ENCODE measurements around the gene SAE1.

The SAE1 gene

DNA sequence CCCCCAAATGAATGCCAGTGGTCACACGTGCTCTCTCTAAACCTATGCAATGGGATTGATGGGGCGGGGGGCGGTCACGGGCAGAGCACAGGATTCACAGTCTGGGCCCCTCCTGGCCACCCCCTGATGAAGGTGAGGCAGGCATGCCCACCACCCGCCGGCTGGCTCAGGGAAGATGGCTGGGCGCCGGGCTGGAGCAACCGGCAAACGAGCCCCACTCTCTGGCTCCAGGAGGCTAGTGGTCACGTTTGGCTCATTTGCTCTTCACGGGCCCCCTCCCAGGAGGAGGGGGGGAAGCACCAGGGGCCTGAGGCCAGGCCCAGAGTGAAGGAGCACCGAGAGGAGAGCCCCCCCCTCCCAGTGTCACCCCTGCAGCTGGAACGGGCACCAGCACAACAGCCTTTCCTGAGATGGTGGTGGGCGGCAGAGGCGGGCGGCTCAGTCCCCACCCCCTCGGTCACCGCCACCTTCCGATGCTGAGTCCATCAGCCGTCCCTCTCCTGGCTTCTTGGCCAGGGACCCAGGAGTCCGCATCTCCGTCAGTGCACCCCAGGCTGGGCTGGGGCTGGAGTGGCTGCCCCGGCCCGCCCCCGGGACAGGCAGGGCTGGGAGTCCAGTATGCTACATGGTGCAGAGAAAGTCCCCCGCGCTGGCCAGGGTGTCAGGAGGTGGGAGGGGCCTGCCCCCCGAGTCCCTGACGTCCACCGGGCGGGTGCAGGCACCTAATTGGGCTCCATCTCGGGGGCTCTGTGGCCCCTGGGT lies 90.6 kb downstream of the SAE1 start:
- Histone ChIP-seq H3K4me1 (ENCODE audit: insufficient read depth, low read length) (peaks cover 4% of the 10 kb centered on the region), H3K9me3 (ENCODE audit: control insufficient read depth, insufficient read depth, low read length) (no peaks in the 10 kb centered on the region), H3K36me3 (ENCODE audit: insufficient read depth, low read length) (peaks cover 13% of the 10 kb centered on the region), H3K9ac (ENCODE audit: low read depth, low read length) (no peak overlapping the region)

DNA sequence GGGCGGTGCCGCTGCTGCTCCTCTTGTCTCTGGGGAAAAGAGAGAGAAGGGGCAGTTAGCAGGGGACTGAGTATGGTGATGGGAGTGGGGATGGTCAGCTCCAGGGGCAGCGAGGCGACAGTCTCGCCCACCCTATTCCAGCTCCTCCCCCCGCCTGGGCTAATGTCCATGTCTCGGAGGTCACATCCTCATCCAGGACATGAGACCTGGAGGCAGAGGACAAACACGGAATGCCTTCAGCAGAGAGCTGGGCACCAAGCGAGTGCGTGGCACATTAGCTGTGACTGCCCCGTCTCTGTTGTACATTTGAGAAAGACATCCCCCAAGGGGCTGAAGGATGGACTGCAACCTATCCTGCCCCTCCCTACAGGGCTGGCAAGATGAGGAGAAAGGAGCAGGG lies 91.3 kb downstream of the SAE1 start:
- H3K9me3 ChIP-seq (ENCODE audit: control insufficient read depth, insufficient read depth, low read length), result no peaks in the 10 kb centered on the region
- H3K9ac ChIP-seq (ENCODE audit: low read depth, low read length), result no peak overlapping the region
- peaks cover 13% of the 10 kb centered on the region for H3K36me3 ChIP-seq (ENCODE audit: insufficient read depth, low read length)
- H3K4me1 ChIP-seq (ENCODE audit: insufficient read depth, low read length), result peaks cover 4% of the 10 kb centered on the region

DNA sequence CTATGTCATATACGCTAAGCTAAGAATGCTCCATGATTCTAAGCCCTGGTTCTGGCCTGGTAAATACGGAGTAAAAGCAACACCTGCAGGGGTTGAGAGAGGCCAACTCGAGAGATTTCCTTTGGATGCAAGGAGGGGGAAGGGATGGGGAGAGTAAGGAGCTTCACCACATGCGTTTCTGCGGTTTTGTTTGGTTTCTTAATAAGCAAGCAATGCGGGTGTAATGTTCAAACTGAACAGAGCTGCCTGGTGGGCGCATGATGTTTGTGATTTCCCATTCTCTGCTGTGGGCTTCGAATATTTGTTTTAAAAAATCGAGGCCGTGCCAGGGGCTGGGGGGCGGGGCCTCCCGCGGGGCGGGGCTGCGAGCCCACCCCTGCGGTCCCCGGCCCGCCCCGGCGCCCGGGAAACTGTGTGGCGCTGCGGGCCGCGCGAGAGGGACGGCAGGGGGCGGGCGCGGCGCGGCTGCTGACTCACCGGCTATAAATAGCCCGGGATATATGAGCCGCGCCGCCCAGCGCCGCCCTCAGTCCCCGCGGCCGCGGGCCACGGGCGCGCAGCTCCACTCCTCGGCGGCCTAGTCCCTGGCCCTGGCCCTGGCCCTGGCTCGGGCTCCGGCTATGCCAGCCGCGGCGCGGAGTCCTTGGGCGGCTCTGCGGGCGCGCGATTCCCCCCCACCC lies 95.3 kb downstream of the SAE1 start:
- peaks cover 4% of the 10 kb centered on the region for H3K4me1 ChIP-seq (ENCODE audit: insufficient read depth, low read length)
- H3K9me3 ChIP-seq (ENCODE audit: control insufficient read depth, insufficient read depth, low read length), result no peaks in the 10 kb centered on the region
- H3K9ac ChIP-seq (ENCODE audit: low read depth, low read length), result peak overlapping the region; percentile 76; the same call in 1 of the 2 replicates
- H3K36me3 ChIP-seq (ENCODE audit: insufficient read depth, low read length), result peaks cover 9% of the 10 kb centered on the region

DNA sequence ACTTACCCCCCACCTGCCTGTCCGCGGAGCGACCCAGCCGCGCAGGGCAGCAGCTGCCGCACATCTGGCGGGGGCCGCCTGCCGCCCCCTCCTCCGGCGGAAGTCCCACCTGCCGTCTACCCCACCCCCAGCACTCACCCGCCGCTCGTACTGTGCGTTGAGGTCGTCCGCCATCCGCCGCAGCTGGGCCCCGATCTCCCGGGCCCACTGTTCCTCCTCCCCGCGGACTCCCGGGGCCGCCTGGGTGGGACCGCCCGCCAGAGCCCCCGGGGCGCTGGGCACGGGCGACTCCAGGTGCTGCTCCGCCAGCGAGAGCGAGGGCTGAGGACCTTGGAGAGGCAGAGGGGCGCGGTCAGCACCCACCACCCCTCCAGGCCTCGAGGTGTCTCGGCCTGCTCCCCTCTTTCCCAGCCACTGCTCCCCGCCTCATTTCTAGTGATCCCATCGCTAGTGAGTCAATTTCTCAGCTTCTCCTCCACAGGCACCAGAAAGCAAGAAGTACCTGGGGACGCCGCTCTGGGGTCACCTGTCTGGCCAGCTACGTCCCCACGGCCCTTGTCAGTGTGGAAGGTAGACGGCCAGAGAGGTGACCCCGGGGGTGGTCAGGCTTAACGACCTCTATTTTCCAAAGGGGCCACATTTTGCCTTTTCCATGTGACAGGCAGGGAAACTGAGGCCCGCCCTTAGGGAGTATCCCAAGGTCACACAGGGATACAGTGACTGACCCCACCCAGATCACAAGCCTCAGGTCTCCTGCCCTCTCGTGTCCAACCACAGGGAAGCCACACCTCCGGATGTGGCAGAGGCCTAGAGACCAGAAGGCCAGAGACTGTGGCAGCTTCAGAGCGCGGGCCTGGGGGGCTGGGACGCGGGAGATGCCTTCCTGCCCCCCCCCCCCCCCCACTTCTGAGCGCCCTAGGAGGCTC lies 96.1 kb downstream of the SAE1 start:
- Histone ChIP-seq H3K4me1 (ENCODE audit: insufficient read depth, low read length) (peaks cover 8% of the 10 kb centered on the region), H3K36me3 (ENCODE audit: insufficient read depth, low read length) (peaks cover 7% of the 10 kb centered on the region), H3K9me3 (ENCODE audit: control insufficient read depth, insufficient read depth, low read length) (no peaks in the 10 kb centered on the region), H3K9ac (ENCODE audit: low read depth, low read length) (peak overlapping the region; percentile 76)

DNA sequence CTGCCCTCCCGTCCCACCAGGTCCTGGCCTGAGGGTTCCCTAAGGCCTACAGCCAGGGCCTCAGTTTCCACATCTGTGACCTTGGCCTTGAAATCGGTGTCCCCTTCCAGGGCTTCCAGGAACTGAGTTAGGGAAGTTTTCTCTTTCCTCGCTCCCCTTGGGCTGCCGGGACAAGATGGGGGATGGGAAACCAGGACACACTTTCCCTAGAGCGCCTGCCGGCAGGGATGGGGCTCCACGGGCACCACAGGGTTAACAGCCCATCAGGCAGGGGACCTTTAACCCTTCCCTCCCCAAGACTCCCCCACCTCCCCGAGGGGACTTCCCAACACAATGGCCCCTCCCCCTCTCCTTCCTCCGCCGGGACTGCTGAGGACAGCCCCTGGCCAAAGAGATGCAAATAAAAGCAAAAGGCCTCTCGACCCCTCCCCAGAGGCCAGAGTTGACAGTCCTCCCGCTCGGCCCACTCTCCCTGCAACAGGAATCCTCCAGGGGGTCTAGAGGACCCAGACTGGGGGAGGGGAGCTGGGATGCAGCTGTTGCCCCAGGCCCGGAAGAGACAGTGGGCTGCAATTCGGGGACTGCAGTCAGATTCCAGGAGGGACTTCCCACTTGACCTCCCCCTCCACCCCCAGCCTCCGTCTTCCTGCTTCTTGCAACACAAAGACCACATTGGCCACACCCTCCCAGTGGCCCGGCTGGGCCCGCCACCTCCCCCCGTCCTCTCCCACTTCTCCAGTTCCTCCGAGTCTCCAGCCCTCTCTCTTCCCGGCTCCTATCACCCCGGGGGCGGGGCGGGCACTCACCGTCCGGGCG lies 96.9 kb downstream of the SAE1 start:
- Histone ChIP-seq H3K36me3 (ENCODE audit: insufficient read depth, low read length) (peaks cover 7% of the 10 kb centered on the region), H3K4me1 (ENCODE audit: insufficient read depth, low read length) (peaks cover 10% of the 10 kb centered on the region), H3K9ac (ENCODE audit: low read depth, low read length) (peak overlapping the region; percentile 76), H3K9me3 (ENCODE audit: control insufficient read depth, insufficient read depth, low read length) (no peaks in the 10 kb centered on the region)

DNA sequence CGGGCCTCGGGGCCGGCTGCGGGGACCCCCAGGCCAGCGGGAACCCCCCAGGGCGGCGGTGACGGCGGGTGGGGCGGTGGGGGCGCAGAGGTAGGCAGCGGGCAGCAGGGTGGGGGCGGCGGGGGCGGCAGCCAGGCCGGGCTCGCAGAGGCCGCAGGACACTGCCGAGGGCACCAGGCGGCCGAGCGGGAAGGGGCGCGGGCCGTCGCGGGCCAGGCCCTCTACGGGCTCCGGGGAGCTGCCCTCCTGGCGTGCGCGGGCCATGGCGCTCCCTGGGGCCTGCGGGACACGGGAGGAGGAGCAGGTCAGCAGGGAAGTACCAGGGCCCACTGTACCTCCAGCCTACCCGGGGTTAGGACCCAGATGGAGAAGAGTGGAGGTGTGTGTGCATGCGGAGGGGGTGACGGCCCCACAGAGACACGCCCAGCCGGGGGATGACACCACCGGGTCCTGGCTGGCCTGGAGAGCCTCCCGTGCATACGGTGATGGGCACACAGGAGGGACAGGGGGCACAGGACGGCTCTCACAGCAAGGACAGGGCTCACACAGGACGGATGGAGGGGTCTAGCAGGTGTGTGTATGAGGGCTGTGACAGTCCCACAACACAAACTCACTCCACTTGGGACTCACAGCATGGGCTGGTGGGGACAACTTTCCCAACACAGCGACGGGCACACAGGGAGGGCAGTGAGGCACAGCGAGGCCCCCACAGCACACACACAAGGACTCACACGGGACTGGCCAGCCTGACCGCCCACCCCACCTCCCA lies 97.7 kb downstream of the SAE1 start:
- H3K9me3 ChIP-seq (ENCODE audit: control insufficient read depth, insufficient read depth, low read length), result no peaks in the 10 kb centered on the region
- H3K4me1 ChIP-seq (ENCODE audit: insufficient read depth, low read length), result peaks cover 14% of the 10 kb centered on the region
- peak overlapping the region; percentile 76 for H3K9ac ChIP-seq (ENCODE audit: low read depth, low read length)
- H3K36me3 ChIP-seq (ENCODE audit: insufficient read depth, low read length), result peaks cover 7% of the 10 kb centered on the region

DNA sequence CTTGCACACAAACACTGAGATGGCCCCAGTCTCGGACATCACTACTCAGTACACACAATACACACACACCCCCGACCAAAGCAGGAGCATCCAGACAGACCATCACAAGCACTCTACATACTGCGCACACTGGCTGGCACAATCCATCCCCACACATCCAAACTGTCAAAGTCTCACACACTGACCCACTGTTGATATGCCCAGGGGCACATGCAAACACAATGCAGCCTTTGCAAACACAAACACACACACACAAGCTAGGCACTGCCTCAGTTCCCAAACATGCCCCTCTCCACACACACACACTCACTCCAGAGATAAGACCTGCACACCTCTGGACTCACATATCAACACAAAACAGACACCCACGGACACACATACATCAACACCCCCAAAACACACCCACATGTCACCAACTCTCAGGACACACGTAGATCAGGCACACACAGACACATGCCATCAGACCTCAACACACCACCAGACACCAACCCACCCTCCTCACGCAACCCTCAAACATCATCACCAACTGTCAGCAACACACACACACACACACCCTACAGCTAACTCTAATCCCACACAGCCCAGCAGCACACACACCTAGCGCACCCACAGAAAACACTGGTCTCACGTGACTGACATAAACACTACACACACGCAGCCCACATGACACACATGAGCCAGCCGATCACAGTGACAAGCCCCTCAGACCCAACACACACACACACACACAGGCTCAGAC lies 98.5 kb downstream of the SAE1 start:
- Histone ChIP-seq H3K9ac (ENCODE audit: low read depth, low read length) (peak overlapping the region; percentile 75), H3K4me1 (ENCODE audit: insufficient read depth, low read length) (peaks cover 14% of the 10 kb centered on the region), H3K36me3 (ENCODE audit: insufficient read depth, low read length) (peaks cover 7% of the 10 kb centered on the region), H3K9me3 (ENCODE audit: control insufficient read depth, insufficient read depth, low read length) (no peaks in the 10 kb centered on the region)

DNA sequence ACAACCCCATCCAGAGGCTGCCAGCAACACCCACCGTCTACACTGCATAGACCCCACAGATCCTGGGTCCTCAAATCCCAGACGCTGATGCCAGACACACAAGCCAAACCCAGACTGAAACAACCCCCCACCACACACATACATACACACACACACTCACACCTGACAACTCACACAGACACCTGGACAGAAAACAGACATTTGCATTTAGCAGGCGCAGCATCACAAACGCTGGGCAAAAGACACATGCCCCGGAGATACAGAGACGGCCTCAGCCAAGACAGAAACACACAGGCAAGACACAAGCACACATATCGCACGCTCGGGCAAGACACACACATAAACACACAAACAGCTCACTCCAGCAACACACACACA lies 99.0 kb downstream of the SAE1 start:
- peak overlapping the region; percentile 75 for H3K9ac ChIP-seq (ENCODE audit: low read depth, low read length)
- peaks cover 7% of the 10 kb centered on the region for H3K36me3 ChIP-seq (ENCODE audit: insufficient read depth, low read length)
- H3K9me3 ChIP-seq (ENCODE audit: control insufficient read depth, insufficient read depth, low read length), result no peaks in the 10 kb centered on the region
- H3K4me1 ChIP-seq (ENCODE audit: insufficient read depth, low read length), result peaks cover 14% of the 10 kb centered on the region

DNA sequence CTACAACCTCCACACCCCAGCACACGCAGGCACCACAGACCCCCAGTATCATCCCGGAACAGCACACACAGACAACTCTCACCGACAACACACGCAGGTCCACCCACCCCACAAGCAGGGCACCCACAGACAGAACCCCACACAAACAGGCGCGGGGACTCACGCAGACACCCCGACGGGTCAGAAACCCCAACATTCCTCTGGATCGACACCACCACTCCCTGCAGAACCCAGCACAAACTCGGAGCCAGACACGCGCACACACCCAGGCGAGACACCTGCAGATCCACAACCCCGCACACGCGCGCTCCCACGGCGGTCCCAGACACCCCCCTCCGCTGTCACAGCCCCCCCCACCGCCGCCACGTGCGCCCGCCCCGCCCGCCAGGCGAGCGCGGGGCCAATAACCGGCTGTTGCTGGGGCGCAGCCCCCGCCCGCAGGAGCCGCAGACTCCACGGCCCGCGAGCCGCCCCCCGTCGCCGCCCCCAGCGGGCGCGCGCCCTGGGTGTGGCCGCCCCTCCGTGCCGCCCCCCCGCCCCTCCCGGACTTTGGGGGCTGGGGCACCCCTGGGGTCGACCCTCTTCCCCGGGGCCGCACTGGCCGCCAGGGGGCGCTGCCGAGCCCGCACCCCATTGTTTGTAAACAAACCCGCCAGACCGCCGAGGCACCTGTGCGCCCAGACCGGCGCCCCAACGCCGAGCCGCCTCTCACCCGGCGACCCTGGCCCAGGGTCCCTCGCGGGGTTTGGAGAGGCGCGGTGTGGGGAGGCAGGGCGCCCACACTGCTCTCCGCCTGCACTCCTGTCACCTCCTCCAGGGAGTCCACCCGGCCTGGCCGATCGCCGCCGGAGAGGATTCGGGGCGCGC lies 99.7 kb downstream of the SAE1 start:
- Histone ChIP-seq H3K36me3 (ENCODE audit: insufficient read depth, low read length) (peaks cover 4% of the 10 kb centered on the region), H3K9ac (ENCODE audit: low read depth, low read length) (peak overlapping the region; percentile 75), H3K9me3 (ENCODE audit: control insufficient read depth, insufficient read depth, low read length) (no peaks in the 10 kb centered on the region), H3K4me1 (ENCODE audit: insufficient read depth, low read length) (peaks cover 14% of the 10 kb centered on the region)

DNA sequence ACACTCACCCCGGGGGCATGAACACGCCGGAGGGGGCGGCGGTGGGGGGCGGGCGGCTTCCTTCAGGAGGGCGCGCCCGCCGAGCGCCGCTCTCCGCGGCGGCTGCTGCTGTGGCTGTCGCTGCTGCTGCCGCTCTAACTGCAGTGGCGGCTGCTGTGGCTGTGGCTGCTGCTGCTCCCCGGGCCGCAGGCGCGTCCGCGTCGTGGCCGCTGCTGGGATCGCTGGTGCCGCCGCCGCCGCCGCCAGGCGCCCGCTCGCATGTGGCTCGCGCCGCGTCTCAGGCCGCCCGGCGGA lies 100.2 kb downstream of the SAE1 start, which contains the start of gene BBC3:
TSS of gene BBC3 (minus strand) at position 279 of the 294 bp plus-strand sequence. CDS start 2,768 bp downstream, outside the sequence.
- Histone ChIP-seq H3K9me3 (ENCODE audit: control insufficient read depth, insufficient read depth, low read length) (no peaks in the 10 kb centered on the region), H3K36me3 (ENCODE audit: insufficient read depth, low read length) (no peaks in the 10 kb centered on the region), H3K4me1 (ENCODE audit: insufficient read depth, low read length) (peaks cover 10% of the 10 kb centered on the region; the same call in 1 of the 2 replicates), H3K9ac (ENCODE audit: low read depth, low read length) (peak within 1 kb of the TSS; percentile 75)

DNA sequence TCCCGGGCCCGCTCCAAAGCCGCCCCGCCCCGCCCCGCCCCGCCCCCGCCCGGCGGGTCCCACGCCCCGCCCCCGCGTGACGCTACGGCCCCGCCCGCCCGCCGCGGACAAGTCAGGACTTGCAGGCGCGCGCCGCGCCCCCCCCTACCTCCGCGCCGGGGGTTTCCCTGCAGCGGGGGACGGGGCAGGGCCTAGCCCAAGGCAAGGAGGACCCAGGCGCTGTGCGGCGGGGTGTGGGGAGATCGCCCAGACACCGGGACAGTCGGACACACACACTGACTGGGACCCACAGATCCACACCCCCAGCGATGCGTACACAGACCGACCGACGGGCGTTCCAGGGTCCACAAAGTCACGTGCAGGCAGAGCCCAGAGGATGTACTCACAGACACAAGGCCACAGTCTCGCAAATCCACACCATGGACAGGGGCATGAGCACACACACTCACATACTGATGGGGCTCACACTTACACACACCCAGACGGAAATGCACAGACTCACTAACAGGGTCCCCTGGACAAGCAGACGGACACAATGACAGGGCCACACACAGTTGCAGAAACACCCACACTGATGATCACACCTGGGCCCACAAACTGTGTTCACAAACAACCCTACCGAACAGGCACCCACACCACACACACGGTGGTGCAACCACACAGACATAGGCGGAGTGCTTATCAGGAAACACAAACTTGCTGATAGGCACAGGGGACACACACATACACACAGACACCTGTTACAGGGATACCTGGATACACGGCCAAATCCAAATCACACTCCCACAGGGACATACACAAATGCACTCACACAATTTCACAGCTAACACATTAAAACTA lies 100.8 kb downstream of the SAE1 start:
- H3K9me3 ChIP-seq (ENCODE audit: control insufficient read depth, insufficient read depth, low read length), result no peaks in the 10 kb centered on the region
- H3K4me1 ChIP-seq (ENCODE audit: insufficient read depth, low read length), result peaks cover 10% of the 10 kb centered on the region; the same call in 1 of the 2 replicates
- no peaks in the 10 kb centered on the region for H3K36me3 ChIP-seq (ENCODE audit: insufficient read depth, low read length)
- H3K9ac ChIP-seq (ENCODE audit: low read depth, low read length), result peak overlapping the region; percentile 12
